ENCODE results near the gene LGALS4. TPM values are rescaled to one million over a fixed set of nuclear protein-coding genes. Genes with fewer than 3 reads are reported as not detected.
A peak's percentile ranks its signal among the peaks of the same experiment; 100 is the strongest.

Gene LGALS4
- polyA plus RNA-seq, 1 of the 3 experiments (the other 2 are of a cell fraction), result 0.21 TPM

DNA sequence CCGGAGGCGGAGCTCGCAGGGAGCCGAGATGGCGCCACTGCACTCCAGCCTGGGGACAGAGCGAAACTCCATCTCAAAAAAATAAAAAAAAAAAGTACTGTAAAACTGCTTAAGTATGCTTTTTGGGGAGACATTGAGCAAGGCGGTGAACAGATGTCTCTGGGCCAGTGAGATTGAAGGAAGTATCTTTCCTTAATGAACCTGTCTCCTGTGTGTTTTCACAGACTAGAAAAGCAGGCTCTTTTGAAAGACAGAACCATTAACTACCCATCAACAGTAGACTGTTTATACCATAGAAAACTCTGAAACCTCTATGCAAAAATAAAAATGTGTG lies 20.3 kb upstream of the LGALS4 start:
- no peak overlapping the region for H3K4me2 ChIP-seq
- peaks cover 64% of the 10 kb centered on the region for H3F3A ChIP-seq (replicated peaks; ENCODE audit: insufficient read depth)
- ChIA-PET POLR2A (interaction anchor here (1.3 to 2.3 kb wide), 2 partner anchors 8 kb away, joined by 3 to 6 read pairs; no protein-coding TSS in a partner anchor), CTCF (no interaction called here)
- peaks cover 8% of the 10 kb centered on the region; the same call in 1 of the 2 replicates for H4K20me1 ChIP-seq (ENCODE audit: insufficient read depth)
- H3K4me1 ChIP-seq (ENCODE audit: control insufficient read depth in 1 of 2, insufficient read depth in 2 of 2, low read depth in 1 of 2, low read length in 1 of 2), result peaks cover 24 to 54% of the 10 kb centered on the region in 2 experiments; a peak in 3 of 4 replicates
- H2AFZ ChIP-seq (ENCODE audit: low read depth), result no peak overlapping the region
- no peak overlapping the region for H3K9ac ChIP-seq
- peaks cover 21% of the 10 kb centered on the region; the same call in 1 of the 2 replicates for H3K79me2 ChIP-seq (ENCODE audit: insufficient read depth)
- 96% methylated on average over 7 of the region's 7 CpGs for WGBS (ENCODE audit: low lambda C conversion rate)
- H3K9me3 ChIP-seq, result no peaks in the 10 kb centered on the region
- peaks cover 15 to 30% of the 10 kb centered on the region in 2 experiments for H3K36me3 ChIP-seq (replicated peaks in 1 of 2; ENCODE audit: control insufficient read depth in 1 of 2, insufficient read depth in 2 of 2, low read length in 1 of 2)
- no peak for TF ChIP-seq ELF1 (IDR thresholded peaks at IDR 0.05)
- no peak for TF ChIP-seq TEAD4 (IDR thresholded peaks at IDR 0.05; ENCODE audit: borderline replicate concordance, insufficient read depth)
- no peak for TF ChIP-seq RAD21 (IDR thresholded peaks at IDR 0.05; ENCODE audit: low read length)
- TF ChIP-seq FOXJ3 (CRISPR knock-in tag; IDR thresholded peaks at IDR 0.05), result no peak
- no peak for TF ChIP-seq RFX5 (IDR thresholded peaks at IDR 0.05; ENCODE audit: low read length)
- TF ChIP-seq REST (IDR thresholded peaks at IDR 0.05; ENCODE audit: low read depth, low read length), result no peak
- TF ChIP-seq, protein P1, sequence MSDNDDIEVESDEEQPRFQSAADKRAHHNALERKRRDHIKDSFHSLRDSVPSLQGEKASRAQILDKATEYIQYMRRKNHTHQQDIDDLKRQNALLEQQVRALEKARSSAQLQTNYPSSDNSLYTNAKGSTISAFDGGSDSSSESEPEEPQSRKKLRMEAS (IDR thresholded peaks at IDR 0.05; ENCODE audit: low read depth), result no peak
- DNase-seq, result no peak
- peak overlapping the region in 1 of 2 experiments; percentile 27; a peak in 1 of 4 replicates for H3K27ac ChIP-seq (ENCODE audit: low read depth in 2 of 2, low read length in 1 of 2)
- no peaks in the 10 kb centered on the region for H3K27me3 ChIP-seq (ENCODE audit: insufficient read depth)
- H3K9me2 ChIP-seq, result no peaks in the 10 kb centered on the region
- no peak overlapping the region for H3K4me3 ChIP-seq (ENCODE audit: low read depth in 2 of 2, low read length in 1 of 2)

DNA sequence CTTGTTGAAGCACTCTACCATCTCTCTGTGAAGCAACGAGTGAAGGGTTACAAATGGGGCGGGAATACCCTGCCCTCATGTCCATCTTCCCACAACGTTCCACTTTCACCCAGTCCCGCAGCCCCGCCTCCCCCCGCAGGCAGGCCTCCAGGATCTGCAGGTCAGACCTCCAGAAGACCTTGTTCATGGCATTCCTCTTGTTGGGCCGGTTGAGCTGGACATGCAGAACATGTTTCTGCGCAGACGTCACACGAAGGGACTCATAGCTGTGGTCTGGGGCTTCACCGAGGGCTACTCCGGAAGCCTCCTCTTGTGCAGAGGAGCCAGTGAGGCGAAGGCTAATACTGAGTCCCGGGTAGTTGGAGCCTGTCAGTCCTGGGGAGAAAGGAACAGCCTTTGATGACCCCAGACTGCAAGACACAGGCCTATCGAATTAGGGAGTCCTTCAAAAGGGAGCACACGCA lies 18.4 kb upstream of the LGALS4 start:
- Histone ChIP-seq H3K27ac (ENCODE audit: low read depth in 2 of 2, low read length in 1 of 2) (peak overlapping the region; percentile 89 to 91), H2AFZ (ENCODE audit: low read depth) (peak overlapping the region; percentile 52; the same call in 1 of the 2 replicates), H3K4me2 (peak overlapping the region; percentile 84), H3K36me3 (replicated peaks in 1 of 2; ENCODE audit: control insufficient read depth in 1 of 2, insufficient read depth in 2 of 2, low read length in 1 of 2) (peaks cover 0 to 22% of the 10 kb centered on the region in 2 experiments), H3K27me3 (ENCODE audit: insufficient read depth) (no peaks in the 10 kb centered on the region), H3F3A (replicated peaks; ENCODE audit: insufficient read depth) (peaks cover 46% of the 10 kb centered on the region), H3K4me1 (ENCODE audit: control insufficient read depth in 1 of 2, insufficient read depth in 2 of 2, low read depth in 1 of 2, low read length in 1 of 2) (peaks cover 9 to 35% of the 10 kb centered on the region in 2 experiments; a peak in 3 of 4 replicates), H4K20me1 (ENCODE audit: insufficient read depth) (0 out of 2 replicates have a peak, but pooled peaks cover 4% of the 10 kb centered on the region), H3K79me2 (ENCODE audit: insufficient read depth) (peaks cover 13% of the 10 kb centered on the region; the same call in 1 of the 2 replicates), H3K9ac (peak overlapping the region; percentile 83), H3K9me3 (no peaks in the 10 kb centered on the region), H3K9me2 (no peaks in the 10 kb centered on the region), H3K4me3 (ENCODE audit: low read depth in 2 of 2, low read length in 1 of 2) (peak overlapping the region; percentile 60 to 64)
- peak; percentile 72 for DNase-seq
- POLR2A ChIA-PET, result interaction anchor here (0.6 to 2.3 kb wide), 7 partner anchors 9 to 99 kb away, joined by 3 to 10 read pairs (median 5); partner anchors contain the start of genes MRPS12 and SARS2
- CTCF ChIA-PET, result interaction anchor here (0.7 to 1.4 kb wide), 3 partner anchors 38 to 99 kb away, joined by 3 to 4 read pairs (median 4); partner anchors contain the start of genes MRPS12 and SARS2
- WGBS (ENCODE audit: low lambda C conversion rate), result 4% methylated on average over 13 of the region's 16 CpGs
- TF ChIP-seq TEAD4 (IDR thresholded peaks at IDR 0.05; ENCODE audit: borderline replicate concordance, insufficient read depth) (no peak), TCF12 (IDR thresholded peaks at IDR 0.05) (no peak), GATA2 (CRISPR knock-in tag; IDR thresholded peaks at IDR 0.05) (no peak), PBX3 (IDR thresholded peaks at IDR 0.05) (no peak), CHD2 (IDR thresholded peaks at IDR 0.05; ENCODE audit: low read length, partially characterized antibody) (peak; percentile 8), EZH2phosphoT487 (IDR thresholded peaks at IDR 0.05; ENCODE audit: borderline replicate concordance, low read depth) (no peak), POLR2AphosphoS5 (IDR thresholded peaks at IDR 0.05; ENCODE audit: low read depth, low read length) (0 out of 2 replicates have a peak, but pooled peaks have one; percentile 1), MEF2A (IDR thresholded peaks at IDR 0.05; ENCODE audit: borderline replicate concordance, low read depth) (no peak), SIN3A (IDR thresholded peaks at IDR 0.05; ENCODE audit: borderline replicate concordance, low read depth, low read length) (0 out of 2 replicates have a peak, but pooled peaks have one; percentile 10), RXRA (IDR thresholded peaks at IDR 0.05; ENCODE audit: borderline replicate concordance, low read depth) (no peak; the same call in 1 of the 2 replicates), FOXM1 (IDR thresholded peaks at IDR 0.05; ENCODE audit: low read depth) (no peak), CTCF (IDR thresholded peaks at IDR 0.05) (no peak)
- TF ChIP-seq, protein P2, sequence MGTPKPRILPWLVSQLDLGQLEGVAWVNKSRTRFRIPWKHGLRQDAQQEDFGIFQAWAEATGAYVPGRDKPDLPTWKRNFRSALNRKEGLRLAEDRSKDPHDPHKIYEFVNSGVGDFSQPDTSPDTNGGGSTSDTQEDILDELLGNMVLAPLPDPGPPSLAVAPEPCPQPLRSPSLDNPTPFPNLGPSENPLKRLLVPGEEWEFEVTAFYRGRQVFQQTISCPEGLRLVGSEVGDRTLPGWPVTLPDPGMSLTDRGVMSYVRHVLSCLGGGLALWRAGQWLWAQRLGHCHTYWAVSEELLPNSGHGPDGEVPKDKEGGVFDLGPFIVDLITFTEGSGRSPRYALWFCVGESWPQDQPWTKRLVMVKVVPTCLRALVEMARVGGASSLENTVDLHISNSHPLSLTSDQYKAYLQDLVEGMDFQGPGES (IDR thresholded peaks at IDR 0.05; ENCODE audit: low read depth, low read length), result no peak
